CD4-positive, alpha-beta T cell (primary cell): ENCODE measurements around the gene TACC3. TPM values are rescaled to one million over a fixed set of nuclear protein-coding genes. Genes with fewer than 3 reads are reported as not detected.

ENCODE experiments used
- ATAC-seq: fragments of 200-7000 bp; cut with Tn5 transposase; one replicate; pipeline ENCODE4 v1.10.0; 2022; ENCODE audit warnings: mild to moderate bottlenecking; ENCODE audit not compliant: poor library complexity
- CTCF ChIA-PET: fragments of 350-600 bp; sonication (Branson Sonifier 250); formaldehyde crosslinking; loops from one replicate; lab custom pipeline; 2021; ENCODE audit warnings: antibody characterized with exemption, inconsistent platforms; lab: Charles Lee
- POLR2A ChIA-PET: fragments of 350-600 bp; sonication (Branson Sonifier 250); formaldehyde crosslinking; loops from one replicate; lab custom pipeline; 2021; ENCODE audit warnings: antibody characterized with exemption, inconsistent platforms; lab: Charles Lee
- DNase-seq, 14 experiments: peaks; one replicate each; pipeline ENCODE4 v3.0.0-alpha.2; 2013 to 2020; ENCODE audit warnings: mixed read lengths in 2 of 14
- H3K27ac ChIP-seq, 2 donors: one replicate each; pipeline versions ENCODE4 v1.5.1 to v1.7.0; 2013; ENCODE audit warnings: low read length in 2 of 2, low read depth in 1 of 2, mild to moderate bottlenecking in 1 of 2
- H3K27me3 ChIP-seq, 2 experiments: 1 replicate in 1 of 2; 2 replicates in 1 of 2; pipeline versions ENCODE4 v1.6.1 to v1.7.0; 2013; ENCODE audit warnings: low read length in 2 of 2, control low read depth in 1 of 2, mild to moderate bottlenecking in 1 of 2, moderate library complexity in 1 of 2; ENCODE audit not compliant: insufficient read depth in 2 of 2, control insufficient read depth in 1 of 2
- H3K36me3 ChIP-seq: one replicate; pipeline ENCODE4 v1.6.1; 2013; ENCODE audit warnings: low read length, control low read depth; ENCODE audit not compliant: insufficient read depth
- H3K4me1 ChIP-seq: one replicate; pipeline ENCODE4 v1.6.1; 2013; ENCODE audit warnings: low read length, control low read depth; ENCODE audit not compliant: insufficient read depth
- H3K4me3 ChIP-seq: one replicate; pipeline ENCODE4 v1.5.1; 2013; ENCODE audit warnings: mild to moderate bottlenecking, low read length, moderate library complexity
- H3K9me3 ChIP-seq, 2 experiments: 1 replicate in 1 of 2; 2 replicates in 1 of 2; pipeline versions ENCODE4 v1.6.1 to v1.7.0; 2013; ENCODE audit warnings: low read length in 2 of 2, mild to moderate bottlenecking in 2 of 2, control low read depth in 1 of 2, moderate library complexity in 1 of 2; ENCODE audit not compliant: control insufficient read depth in 1 of 2, insufficient read depth in 1 of 2
- H3K27ac Mint-ChIP-seq: one replicate; pipeline ENCODE4 v1.8.0; 2020; ENCODE audit warnings: mixed read lengths
- H3K27me3 Mint-ChIP-seq: one replicate; pipeline ENCODE4 v1.8.0; 2021; ENCODE audit warnings: mixed read lengths
- H3K36me3 Mint-ChIP-seq: one replicate; pipeline ENCODE4 v1.8.0; 2021; ENCODE audit warnings: low read depth, mixed read lengths
- H3K4me1 Mint-ChIP-seq: one replicate; pipeline ENCODE4 v1.8.0; 2021; ENCODE audit warnings: low read depth, mixed read lengths
- H3K4me3 Mint-ChIP-seq: one replicate; pipeline ENCODE4 v1.8.0; 2020; ENCODE audit warnings: mild to moderate bottlenecking, mixed read lengths
- H3K9me3 Mint-ChIP-seq: one replicate; pipeline ENCODE4 v1.8.0; 2020; ENCODE audit warnings: mixed read lengths
- intact Hi-C, 2 experiments: fragments of 100-400 bp; cut with DNase I in 1 of 2; cut with micrococcal nuclease in 1 of 2; formaldehyde crosslinking; loops; one replicate each; pipeline versions ENCODE4 v1.15.1 to v1.9.0; 2023 to 2025; cut with DNase I, micrococcal nuclease
- total RNA-seq, 174 experiments: library from RNA in 2 of 174; stranded (reverse) in 2 of 174; gene quantifications; one replicate each; pipeline ENCODE4 v1.2.3 and lab custom pipeline; 2021 to 2026
- TF ChIP-seq, protein P1 (sequence below): fragments of 200-600 bp; IDR thresholded peaks from one replicate; pipeline ENCODE4 v1.8.0; 2022; ENCODE audit warnings: antibody characterized with exemption, mild to moderate bottlenecking

Gene TACC3
- total RNA-seq, 2 experiments from 2014 or later, result 123 TPM

DNA sequence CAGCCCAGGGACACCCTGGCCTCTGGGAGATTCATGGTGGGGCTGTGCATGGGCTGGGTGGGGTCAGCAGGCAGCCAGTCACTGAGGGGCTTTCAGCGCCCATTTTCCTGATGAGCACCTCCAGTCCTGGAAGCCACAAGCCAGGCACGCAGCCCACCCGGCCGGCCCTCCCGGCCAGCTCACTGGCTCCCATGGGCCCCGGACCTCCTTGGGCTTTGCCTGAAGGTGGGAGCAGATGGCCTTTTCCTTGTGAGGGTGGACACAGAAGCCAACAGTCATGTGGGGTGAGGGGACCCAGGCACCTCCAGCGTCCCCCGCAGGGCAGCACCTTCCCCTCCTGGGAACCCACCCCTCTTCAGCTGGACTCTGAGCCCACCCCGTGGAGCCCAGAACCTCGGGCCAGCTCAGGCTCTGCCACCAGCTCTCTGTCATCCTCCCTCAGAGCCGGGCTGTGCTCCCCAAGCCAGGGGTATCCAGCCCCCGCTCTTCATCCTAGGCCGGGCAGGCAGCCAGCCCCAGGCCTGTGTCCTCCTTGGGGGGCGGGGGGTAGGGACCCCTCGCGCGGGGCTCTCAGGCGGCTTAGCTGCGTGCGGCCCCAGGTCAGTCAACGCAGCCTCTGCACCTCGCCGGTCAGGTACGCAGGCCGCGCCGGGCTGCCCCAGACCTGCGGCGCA is 71.0 kb downstream of the TACC3 start:
- H3K27ac ChIP-seq, result no peak overlapping the region
- no peaks in the 10 kb centered on the region for H3K36me3 Mint-ChIP-seq
- peaks cover 20% of the 10 kb centered on the region for H3K4me1 ChIP-seq
- peaks cover 0 to 11% of the 10 kb centered on the region in 2 experiments for H3K9me3 ChIP-seq
- H3K4me3 Mint-ChIP-seq, result peak overlapping the region; percentile 34
- H3K27ac Mint-ChIP-seq, result no peak overlapping the region
- intact Hi-C loops, result no loop called here
- TF ChIP-seq, protein P1, sequence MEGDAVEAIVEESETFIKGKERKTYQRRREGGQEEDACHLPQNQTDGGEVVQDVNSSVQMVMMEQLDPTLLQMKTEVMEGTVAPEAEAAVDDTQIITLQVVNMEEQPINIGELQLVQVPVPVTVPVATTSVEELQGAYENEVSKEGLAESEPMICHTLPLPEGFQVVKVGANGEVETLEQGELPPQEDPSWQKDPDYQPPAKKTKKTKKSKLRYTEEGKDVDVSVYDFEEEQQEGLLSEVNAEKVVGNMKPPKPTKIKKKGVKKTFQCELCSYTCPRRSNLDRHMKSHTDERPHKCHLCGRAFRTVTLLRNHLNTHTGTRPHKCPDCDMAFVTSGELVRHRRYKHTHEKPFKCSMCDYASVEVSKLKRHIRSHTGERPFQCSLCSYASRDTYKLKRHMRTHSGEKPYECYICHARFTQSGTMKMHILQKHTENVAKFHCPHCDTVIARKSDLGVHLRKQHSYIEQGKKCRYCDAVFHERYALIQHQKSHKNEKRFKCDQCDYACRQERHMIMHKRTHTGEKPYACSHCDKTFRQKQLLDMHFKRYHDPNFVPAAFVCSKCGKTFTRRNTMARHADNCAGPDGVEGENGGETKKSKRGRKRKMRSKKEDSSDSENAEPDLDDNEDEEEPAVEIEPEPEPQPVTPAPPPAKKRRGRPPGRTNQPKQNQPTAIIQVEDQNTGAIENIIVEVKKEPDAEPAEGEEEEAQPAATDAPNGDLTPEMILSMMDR, result no peak
- H3K27me3 ChIP-seq, result peaks cover 23 to 30% of the 10 kb centered on the region in 2 experiments
- H3K27me3 Mint-ChIP-seq, result peaks cover 22% of the 10 kb centered on the region
- ChIA-PET POLR2A (interaction anchor here (1.0 kb wide), 1 partner anchor 80 kb away, joined by 3 read pairs; the partner anchor contains the start of gene SLBP), CTCF (no interaction called here)
- no peaks in the 10 kb centered on the region for H3K36me3 ChIP-seq
- no peak overlapping the region for H3K4me3 ChIP-seq
- DNase-seq, result no peak
- no peaks in the 10 kb centered on the region for H3K4me1 Mint-ChIP-seq
- no peak for ATAC-seq
- no peaks in the 10 kb centered on the region for H3K9me3 Mint-ChIP-seq

DNA sequence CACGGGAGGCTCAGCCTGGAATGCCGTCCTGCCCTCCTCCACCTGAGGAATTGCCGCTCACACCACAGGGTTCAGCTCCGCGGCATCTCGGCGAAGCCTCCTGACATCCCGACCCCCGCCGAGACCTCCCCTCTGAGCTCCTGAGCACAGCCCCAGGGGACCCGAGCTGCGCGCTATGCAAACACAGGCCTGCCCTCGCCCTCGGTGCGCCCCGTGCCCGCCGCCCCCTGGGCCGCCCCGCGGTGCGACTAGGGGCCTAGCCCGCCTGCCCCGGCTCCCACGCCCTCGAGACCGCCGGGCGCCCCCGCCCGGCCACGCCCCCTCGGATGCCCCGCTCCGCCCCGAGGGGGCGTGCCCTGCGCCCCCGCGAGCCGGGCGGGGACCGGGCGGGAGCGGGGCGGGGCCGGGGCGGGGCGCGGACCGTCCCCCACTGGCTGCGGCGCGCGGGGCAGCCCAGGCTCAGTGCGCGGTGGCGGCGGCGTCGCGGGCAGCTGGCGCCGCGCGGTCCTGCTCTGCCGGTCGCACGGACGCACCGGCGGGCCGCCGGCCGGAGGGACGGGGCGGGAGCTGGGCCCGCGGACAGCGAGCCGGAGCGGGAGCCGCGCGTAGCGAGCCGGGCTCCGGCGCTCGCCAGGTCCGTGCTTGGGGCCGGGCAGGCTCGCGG is 71.6 kb downstream of the TACC3 start, which contains the start of gene FGFR3:
Gene FGFR3 (plus strand): TSS at position 462 of the 664 bp plus-strand sequence. CDS start 642 bp downstream, outside the sequence.
- Histone ChIP-seq H3K4me1 (peaks cover 20% of the 10 kb centered on the region), H3K27me3 (peaks cover 27 to 35% of the 10 kb centered on the region in 2 experiments), H3K27ac (no peak within 1 kb of the TSS), H3K9me3 (peaks cover 0 to 11% of the 10 kb centered on the region in 2 experiments), H3K4me3 (peak within 1 kb of the TSS; percentile 7), H3K36me3 (no peaks in the 10 kb centered on the region)
- intact Hi-C loops, result no loop called here
- ATAC-seq (peak; percentile 68), DNase-seq (peak in 9 of 14 experiments; percentile 10 to 72 (median 34))
- TF ChIP-seq, protein P1, result no peak
- H3K36me3 Mint-ChIP-seq, result no peaks in the 10 kb centered on the region
- no peaks in the 10 kb centered on the region for H3K4me1 Mint-ChIP-seq
- ChIA-PET CTCF (no interaction called here), POLR2A (interaction anchor here (1.0 kb wide), 1 partner anchor 81 kb away, joined by 3 read pairs; the partner anchor contains the start of gene SLBP)
- no peaks in the 10 kb centered on the region for H3K9me3 Mint-ChIP-seq
- peaks cover 22% of the 10 kb centered on the region for H3K27me3 Mint-ChIP-seq
- H3K4me3 Mint-ChIP-seq, result peak within 1 kb of the TSS; percentile 54
- H3K27ac Mint-ChIP-seq, result no peak within 1 kb of the TSS

DNA sequence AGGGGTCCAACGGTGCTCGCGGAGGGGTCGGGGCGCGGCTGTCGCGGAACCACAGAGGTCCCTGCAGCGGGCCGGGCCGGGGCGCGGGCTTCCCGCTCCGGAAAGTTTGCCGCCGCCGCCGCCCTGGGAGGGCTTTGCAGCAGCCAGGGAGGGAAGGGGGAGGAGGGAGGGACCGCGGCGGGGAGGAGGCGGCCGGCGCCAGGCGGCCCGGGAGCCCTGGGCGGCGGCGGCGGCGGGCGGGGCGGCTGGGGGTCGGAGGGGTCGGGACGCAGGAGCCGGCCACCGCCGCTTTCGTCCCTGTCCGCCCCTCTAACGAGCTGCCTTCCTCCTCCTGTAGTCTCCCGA is 72.1 kb downstream of the TACC3 start:
- POLR2A ChIA-PET, result interaction anchor here (1.0 kb wide), 1 partner anchor 81 kb away, joined by 3 read pairs; the partner anchor contains the start of gene SLBP
- H3K27me3 ChIP-seq, result peaks cover 27 to 37% of the 10 kb centered on the region in 2 experiments
- no peak overlapping the region for H3K4me3 ChIP-seq
- no peak overlapping the region for H3K27ac Mint-ChIP-seq
- no peaks in the 10 kb centered on the region for H3K4me1 Mint-ChIP-seq
- peaks cover 25% of the 10 kb centered on the region for H3K27me3 Mint-ChIP-seq
- H3K36me3 ChIP-seq, result no peaks in the 10 kb centered on the region
- H3K27ac ChIP-seq, result no peak overlapping the region
- peaks cover 0 to 11% of the 10 kb centered on the region in 2 experiments for H3K9me3 ChIP-seq
- CTCF ChIA-PET, result no interaction called here
- TF ChIP-seq, protein P1, result no peak
- peak; percentile 59 for ATAC-seq
- no peaks in the 10 kb centered on the region for H3K9me3 Mint-ChIP-seq
- H3K4me1 ChIP-seq, result peaks cover 20% of the 10 kb centered on the region
- H3K4me3 Mint-ChIP-seq, result no peak overlapping the region
- intact Hi-C loops, result no loop called here
- no peaks in the 10 kb centered on the region for H3K36me3 Mint-ChIP-seq
- peak in 11 of 14 experiments; percentile 7 to 62 (median 28) for DNase-seq
